ENCODE results near the gene P4HA3.

DNA sequence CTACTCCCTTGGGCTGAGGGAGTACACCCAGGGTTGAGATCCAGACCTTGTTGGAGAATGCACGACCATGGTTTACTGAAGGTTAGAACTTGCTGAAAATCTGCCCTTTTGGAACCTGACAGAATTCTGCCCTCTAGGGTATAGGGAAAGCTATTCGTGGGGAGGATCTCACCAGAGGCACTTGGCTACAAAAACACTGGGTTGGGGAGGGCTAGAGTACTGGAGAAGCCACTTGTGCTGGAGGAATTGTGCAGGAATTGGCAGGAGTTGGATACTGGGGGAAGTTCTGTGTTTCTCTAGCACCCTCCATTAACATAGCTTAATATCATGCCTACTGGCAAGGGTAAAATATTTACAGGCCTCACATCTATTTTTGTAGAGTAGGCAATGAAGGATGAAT lies 84.5 kb downstream of the P4HA3 start:
- TF ChIP-seq, protein P1, sequence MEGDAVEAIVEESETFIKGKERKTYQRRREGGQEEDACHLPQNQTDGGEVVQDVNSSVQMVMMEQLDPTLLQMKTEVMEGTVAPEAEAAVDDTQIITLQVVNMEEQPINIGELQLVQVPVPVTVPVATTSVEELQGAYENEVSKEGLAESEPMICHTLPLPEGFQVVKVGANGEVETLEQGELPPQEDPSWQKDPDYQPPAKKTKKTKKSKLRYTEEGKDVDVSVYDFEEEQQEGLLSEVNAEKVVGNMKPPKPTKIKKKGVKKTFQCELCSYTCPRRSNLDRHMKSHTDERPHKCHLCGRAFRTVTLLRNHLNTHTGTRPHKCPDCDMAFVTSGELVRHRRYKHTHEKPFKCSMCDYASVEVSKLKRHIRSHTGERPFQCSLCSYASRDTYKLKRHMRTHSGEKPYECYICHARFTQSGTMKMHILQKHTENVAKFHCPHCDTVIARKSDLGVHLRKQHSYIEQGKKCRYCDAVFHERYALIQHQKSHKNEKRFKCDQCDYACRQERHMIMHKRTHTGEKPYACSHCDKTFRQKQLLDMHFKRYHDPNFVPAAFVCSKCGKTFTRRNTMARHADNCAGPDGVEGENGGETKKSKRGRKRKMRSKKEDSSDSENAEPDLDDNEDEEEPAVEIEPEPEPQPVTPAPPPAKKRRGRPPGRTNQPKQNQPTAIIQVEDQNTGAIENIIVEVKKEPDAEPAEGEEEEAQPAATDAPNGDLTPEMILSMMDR (IDR thresholded peaks at IDR 0.05; ENCODE audit: insufficient read depth, low read length), result no peak
- TF ChIP-seq SPI1 (IDR thresholded peaks at IDR 0.05; ENCODE audit: borderline replicate concordance, low read depth), result no peak
- TF ChIP-seq POLR2AphosphoS5 (IDR thresholded peaks at IDR 0.05; ENCODE audit: low read depth), result no peak
- TF ChIP-seq, protein P2, sequence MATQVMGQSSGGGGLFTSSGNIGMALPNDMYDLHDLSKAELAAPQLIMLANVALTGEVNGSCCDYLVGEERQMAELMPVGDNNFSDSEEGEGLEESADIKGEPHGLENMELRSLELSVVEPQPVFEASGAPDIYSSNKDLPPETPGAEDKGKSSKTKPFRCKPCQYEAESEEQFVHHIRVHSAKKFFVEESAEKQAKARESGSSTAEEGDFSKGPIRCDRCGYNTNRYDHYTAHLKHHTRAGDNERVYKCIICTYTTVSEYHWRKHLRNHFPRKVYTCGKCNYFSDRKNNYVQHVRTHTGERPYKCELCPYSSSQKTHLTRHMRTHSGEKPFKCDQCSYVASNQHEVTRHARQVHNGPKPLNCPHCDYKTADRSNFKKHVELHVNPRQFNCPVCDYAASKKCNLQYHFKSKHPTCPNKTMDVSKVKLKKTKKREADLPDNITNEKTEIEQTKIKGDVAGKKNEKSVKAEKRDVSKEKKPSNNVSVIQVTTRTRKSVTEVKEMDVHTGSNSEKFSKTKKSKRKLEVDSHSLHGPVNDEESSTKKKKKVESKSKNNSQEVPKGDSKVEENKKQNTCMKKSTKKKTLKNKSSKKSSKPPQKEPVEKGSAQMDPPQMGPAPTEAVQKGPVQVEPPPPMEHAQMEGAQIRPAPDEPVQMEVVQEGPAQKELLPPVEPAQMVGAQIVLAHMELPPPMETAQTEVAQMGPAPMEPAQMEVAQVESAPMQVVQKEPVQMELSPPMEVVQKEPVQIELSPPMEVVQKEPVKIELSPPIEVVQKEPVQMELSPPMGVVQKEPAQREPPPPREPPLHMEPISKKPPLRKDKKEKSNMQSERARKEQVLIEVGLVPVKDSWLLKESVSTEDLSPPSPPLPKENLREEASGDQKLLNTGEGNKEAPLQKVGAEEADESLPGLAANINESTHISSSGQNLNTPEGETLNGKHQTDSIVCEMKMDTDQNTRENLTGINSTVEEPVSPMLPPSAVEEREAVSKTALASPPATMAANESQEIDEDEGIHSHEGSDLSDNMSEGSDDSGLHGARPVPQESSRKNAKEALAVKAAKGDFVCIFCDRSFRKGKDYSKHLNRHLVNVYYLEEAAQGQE (IDR thresholded peaks at IDR 0.05; ENCODE audit: insufficient replicate concordance, low read depth), result no peak
